Activated CD4-positive, CD25-positive, alpha-beta regulatory T cell treated with anti-CD3 and anti-CD28 coated beads, Interleukin-2, amount 50 U/mL, for 16 hours (primary cell): ENCODE measurements around the gene POU2AF1.
"Not testable (repeated sequence)": the region's sequence is repeated elsewhere in the genome, so short reads cannot be mapped to it uniquely, and the experiment has no call there.

Experiments used
- DNase-seq: peaks from one replicate; pipeline ENCODE4 v3.0.0-alpha.2; 2020; ENCODE audit warnings: low read depth, low spot score

Gene POU2AF1

DNA sequence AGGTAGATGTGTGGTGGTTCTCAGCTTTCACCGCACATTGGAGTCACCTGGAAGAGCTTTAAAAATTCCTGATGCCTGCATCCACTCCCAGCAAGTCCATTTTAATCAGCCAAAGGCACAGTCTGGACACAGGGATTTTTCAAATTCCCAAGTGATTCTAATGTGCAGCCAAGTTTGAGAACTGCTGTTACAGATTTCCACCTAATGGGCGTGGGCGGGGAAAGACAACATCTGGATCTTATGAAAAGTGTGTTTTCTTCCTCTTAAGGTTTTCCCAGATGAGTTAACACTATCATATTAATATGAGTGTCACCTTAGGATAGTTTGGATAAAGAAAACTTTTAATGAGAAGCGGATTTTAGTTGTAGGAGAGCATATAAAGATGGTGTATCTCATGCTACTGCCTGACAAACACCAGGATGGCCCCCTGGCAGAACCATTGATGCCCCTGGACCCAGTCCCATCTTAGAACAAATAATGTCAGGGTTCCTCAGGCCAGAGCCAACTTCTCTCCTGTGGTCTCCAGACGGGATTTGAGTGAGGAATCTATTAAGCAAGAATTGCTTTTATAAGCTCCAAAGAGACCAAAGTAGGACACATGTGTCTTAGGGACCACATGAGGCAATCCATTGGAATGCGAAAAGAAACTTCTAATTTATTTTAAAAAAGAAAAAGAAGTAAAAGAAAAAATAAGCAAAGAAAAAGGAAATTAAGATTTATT lies 31.9 kb downstream of the POU2AF1 start:
- DNase-seq, result no peak

- no peak for DNase-seq
Observed at GRCh38 chr11:111344032-111344431, 35.0 kb downstream of the POU2AF1 start.

DNA sequence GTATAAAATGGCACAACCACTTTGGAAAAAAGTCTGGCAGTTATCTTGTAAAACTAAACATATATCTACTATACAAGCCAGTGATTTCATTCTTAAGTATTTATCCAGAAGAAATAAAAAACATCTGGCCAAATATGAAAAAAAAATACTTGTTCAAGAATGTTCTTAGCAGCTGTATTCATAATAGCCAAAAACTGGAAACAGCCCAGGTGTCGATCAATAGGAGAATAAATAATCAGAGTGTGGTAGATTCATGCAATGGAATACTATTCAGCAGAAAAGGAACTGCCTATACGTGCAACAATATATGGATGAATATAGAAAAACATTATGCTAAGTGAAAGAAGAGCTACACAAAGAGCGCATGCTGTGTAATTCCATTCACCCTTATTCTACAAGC lies 36.7 kb downstream of the POU2AF1 start:
- no peak for DNase-seq

- no peak for DNase-seq
Observed at GRCh38 chr11:111339758-111340388, 39.2 kb downstream of the POU2AF1 start.

- DNase-seq, result no peak
Observed at GRCh38 chr11:111336582-111337256, 42.4 kb downstream of the POU2AF1 start.

DNA sequence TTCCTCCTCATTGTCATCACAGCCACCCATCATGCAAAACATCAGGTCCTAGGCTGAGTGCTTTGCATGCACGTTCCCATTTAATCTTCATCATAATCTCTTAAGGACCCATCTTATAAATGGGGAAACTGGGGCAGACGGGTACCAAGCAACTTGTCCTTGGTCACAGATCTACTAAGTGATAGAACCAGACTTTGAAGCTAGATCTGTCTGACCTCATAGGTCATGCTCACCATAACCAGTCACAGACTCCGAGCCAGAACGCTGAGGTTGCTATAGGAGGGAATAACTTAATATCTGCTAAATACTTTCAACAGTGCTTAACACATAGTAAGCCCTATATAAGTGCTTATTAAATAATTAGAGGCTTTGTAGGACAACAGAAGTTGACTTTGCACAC lies 43.0 kb downstream of the POU2AF1 start:
- DNase-seq, result no peak

DNA sequence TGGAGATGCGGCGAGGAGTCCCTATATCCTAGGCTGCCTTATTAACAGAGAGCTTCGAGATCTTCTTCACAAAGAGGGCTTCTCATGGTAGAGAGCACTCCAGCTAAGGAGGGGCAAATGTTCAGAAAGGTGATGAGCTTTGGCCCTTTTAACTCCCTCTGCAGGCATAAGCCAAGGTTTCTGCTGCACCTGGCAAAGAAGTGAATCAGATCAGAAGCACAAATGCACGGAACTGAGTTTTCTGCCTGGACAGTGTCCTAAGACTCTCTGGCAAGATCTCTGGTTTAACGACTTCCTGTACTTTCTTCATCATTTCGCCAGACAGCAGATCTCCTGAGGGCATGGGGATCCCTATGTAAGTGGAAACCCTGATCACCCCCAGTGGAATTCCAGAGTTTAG lies 43.5 kb downstream of the POU2AF1 start:
- DNase-seq, result no peak

DNA sequence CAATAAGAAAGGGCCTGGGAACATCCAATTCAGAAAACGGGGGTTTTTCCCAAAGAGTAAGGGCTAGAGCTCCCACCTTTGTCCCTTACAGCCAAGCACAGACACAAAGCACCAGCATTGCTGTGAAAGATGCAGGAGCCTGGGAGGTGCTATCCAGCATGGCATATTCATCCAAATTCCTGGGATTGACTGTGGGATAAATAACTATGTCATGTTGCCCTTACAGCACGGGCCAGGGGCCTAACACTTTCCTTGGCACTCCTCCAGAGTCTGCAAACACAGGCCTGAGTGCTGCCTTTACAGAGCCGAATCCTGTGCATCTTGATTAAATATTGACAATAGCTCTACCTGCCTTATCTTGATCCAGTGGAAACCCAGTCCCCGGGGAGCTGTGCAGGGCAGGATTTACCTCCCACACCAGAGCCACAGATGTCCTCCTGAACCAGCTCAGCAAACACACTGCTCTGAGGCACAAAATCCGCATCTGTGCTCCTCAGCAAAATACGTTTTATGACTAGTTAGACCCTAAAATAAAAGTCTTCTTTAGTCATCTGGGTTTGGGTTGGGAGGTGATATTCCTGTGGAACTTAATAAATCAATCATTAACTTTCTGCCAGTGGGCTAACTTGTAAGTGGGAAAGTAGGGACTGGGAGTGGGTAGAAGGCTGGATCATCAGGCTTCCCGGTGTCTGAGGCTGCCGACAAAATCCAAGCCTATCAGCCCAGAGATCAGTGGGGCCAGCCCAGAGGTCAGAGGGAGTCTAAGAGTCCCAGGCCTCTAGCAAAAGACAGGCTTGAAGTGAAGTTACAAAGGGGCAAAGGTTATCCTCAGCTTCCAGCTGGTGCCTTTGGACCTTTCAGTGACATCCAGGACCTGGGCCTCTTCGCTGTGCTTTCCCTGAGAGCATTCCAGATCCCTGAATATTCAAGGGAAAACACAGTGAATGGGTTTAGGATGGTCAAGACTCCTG lies 44.3 kb downstream of the POU2AF1 start:
- DNase-seq, result no peak

DNA sequence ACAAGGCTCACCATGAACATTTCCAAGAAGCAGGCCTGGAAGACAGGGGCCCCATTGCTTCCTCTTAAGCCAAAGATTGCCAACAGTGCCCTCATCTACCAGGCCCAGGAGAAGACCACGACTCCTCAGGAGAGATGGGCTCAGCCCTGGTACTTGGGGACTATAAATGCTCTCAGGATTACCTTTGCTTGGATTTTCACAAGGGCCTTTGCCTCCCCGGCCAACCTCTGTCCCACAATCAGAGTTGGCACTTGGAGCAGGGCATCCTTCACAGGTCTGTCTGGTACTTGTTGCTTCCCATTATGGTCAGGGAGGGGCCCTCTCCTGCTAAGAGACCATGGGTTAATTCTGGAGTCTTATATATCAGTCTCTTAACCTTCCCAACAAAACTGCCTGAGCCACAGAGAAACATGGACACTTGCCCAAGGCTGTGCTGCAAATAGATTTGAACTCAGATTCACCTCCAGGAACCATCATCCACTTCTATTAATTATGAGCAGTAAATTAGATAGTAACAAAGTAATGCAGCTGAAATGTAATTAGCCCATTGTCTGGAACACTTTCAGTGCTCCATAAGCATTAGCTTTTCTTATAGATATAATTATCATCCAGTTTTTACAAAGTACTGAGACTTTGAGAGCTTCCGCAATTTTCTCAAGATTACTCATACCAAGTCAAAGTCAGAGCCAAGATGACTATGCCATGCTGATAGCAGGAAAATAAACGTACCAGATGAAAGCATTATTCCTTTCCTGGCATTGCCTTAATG lies 47.2 kb downstream of the POU2AF1 start:
- no peak for DNase-seq

DNA sequence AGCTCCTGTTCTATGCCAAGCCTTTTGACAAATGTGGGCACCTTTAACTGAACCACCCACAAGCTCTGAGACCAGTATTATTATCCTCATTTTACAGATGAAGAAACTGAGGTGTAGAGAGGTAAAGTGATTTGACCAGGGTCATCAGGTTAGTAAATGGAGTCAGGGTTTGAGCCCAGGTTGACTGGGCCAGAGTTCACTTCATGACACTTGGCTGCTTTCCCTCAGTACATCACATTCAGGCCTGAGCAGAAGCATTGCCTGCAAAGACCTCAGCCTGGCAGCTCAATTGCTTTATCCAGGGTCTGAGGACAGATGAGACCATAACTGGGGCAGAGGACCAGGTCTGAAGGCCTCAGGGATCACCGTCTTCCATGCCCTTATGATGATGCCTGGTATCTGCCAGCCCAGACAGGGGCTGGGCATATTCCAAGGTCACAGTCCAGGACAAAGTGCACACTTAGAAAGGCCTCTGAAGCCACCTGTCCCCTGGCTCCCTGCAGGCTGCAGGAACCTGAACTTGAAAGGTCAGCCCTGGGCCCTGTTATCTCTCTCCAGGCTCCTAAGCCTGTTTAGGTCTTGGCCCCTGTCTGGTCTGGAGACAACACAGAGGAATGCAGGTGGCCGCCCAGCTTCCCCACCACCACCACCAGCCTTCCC lies 48.7 kb downstream of the POU2AF1 start:
- no peak for DNase-seq

- no peak for DNase-seq
Observed at GRCh38 chr11:111329306-111330204, 49.5 kb downstream of the POU2AF1 start.

- no peak for DNase-seq
Observed at GRCh38 chr11:111327908-111328624, 51.0 kb downstream of the POU2AF1 start.

DNA sequence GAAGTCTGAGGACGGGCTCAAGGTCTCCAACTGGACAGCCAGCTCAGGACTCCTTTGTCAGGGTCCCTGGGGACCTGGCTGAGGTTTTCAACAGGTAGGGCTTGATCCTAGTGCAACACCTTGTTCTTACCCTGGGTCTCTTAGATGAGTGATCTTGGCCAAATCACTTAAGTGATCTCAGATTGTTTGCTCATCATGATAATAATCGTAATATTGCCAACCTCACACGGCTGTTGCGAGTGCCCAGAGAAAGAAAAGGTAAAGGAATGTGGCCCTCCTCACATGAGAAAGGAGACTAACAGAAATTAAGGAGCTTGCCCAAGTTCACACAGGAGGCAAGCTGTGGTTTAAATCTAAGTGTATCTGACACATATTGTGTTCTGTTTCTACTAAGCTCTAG lies 52.3 kb downstream of the POU2AF1 start:
- DNase-seq, result no peak

DNA sequence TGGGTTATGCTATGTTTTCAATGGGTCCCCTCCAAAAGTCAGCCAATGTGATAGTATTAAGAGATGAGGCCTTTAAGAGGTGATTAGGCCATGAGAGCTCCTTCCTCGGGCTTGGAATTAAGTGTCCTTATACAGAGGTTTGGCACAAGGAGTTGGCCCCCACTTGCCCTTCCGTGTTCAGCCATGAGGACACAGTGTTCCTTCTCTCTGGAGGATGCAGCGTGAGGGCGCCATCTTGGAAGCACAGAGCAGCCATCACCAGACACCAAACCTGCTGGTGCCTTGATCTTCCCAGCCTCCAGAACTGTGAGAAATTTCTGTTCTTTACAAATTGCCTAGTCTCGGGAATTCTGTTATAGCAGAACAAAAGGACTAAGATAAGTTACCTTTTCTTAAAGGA lies 53.8 kb downstream of the POU2AF1 start:
- DNase-seq, result no peak

GRCh38 chr11:111324277-111324720 lies 54.8 kb downstream of the POU2AF1 start:
- DNase-seq, result no peak

DNA sequence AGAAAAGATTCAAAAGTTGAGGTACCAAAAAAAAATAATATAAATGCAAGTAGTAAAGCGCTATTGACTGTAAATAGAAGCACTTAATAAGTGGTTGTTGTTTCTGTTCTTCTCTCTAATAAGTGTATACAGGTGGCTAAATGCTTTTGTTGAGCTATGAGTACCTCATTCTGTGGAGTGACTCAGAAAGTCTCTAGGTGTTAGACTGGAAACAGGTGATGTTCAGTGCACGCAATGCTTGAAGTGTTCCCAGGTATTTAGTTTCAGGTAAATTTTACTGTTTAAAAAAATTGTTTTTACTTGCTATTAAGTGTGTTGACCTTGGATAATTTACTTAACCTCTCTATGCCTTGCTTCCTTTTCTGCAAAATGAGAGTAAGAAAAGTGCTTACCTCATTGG lies 56.5 kb downstream of the POU2AF1 start:
- no peak for DNase-seq

GRCh38 chr11:111320728-111321568 lies 58.1 kb downstream of the POU2AF1 start:
- no peak for DNase-seq

DNA sequence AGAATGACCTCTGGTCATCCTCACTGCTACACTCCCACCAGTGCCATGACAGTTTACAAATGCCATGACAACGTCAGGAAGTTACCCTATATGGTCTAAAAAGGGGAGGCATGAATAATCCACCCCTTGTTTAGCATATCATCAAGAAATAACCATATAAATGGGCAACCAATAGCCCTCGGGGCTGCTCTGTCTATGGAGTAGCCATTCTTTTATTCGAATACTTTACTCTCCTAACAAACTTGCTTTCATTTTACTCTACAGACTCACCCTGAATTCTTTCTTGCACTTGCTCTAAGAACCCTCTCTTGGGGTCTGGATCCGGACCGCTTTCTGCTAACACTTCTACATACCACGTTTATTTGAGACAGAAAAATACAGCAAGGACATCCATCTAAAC lies 58.9 kb downstream of the POU2AF1 start:
- not testable (repeated sequence) for DNase-seq
